IMR-90 (cell line): ENCODE measurements around the gene MYADML2. TPM values are rescaled to one million over a fixed set of nuclear protein-coding genes. Genes with fewer than 3 reads are reported as not detected.

Source experiments
- ATAC-seq: fragments of 200-7000 bp; cut with Tn5 transposase; 2 replicates; pipeline ENCODE4 v1.9.1; 2020; ENCODE audit warnings: low read depth, mild to moderate bottlenecking, moderate library complexity
- BruUV-seq: library from RNA; stranded (reverse); fragments of 400-500 nt; replicated peaks from 2 replicates; lab custom pipeline; 2021; lab: Mats Ljungman, UMichigan
- CTCF ChIA-PET: fragments of 300-600 bp; formaldehyde crosslinking; extraction: SDS; loops from one replicate; lab custom pipeline; 2021; ENCODE audit warnings: antibody characterized with exemption; lab: Yijun Ruan, JAX
- POLR2A ChIA-PET: fragments of 300-600 bp; sonication (Branson Sonifier 250); formaldehyde crosslinking; loops from one replicate; lab custom pipeline; 2022; ENCODE audit warnings: antibody characterized with exemption; ENCODE audit not compliant: unreplicated experiment; lab: Charles Lee
- DNase-seq: peaks from one replicate; pipeline ENCODE4 v3.0.0; 2013
- H2AFZ ChIP-seq: replicated peaks from 2 replicates; pipeline ENCODE3; 2013; ENCODE audit warnings: low read length, mild to moderate bottlenecking; ENCODE audit not compliant: poor library complexity
- H2AK5ac ChIP-seq: 2 replicates; pipeline ENCODE4 v1.6.1; 2013; ENCODE audit warnings: low read depth, low read length, inconsistent platforms
- H2AK9ac ChIP-seq: replicated peaks from 2 replicates; pipeline ENCODE3; 2013; ENCODE audit warnings: mild to moderate bottlenecking, low read depth, low read length, moderate library complexity; ENCODE audit not compliant: poor library complexity
- H2BK120ac ChIP-seq: 2 replicates; pipeline ENCODE4 v1.6.1; 2013; ENCODE audit warnings: low read depth, low read length, inconsistent platforms
- H2BK15ac ChIP-seq: 3 replicates; pipeline ENCODE4 v1.6.1; 2013; ENCODE audit warnings: low read depth, low read length, inconsistent platforms
- H2BK20ac ChIP-seq: 2 replicates; pipeline ENCODE4 v1.6.1; 2013; ENCODE audit warnings: low read depth, mild to moderate bottlenecking, inconsistent platforms, low read length, moderate library complexity
- H2BK5ac ChIP-seq: 2 replicates; pipeline ENCODE4 v1.6.1; 2013; ENCODE audit warnings: mild to moderate bottlenecking, low read depth, low read length, inconsistent platforms; ENCODE audit not compliant: poor library complexity, severe bottlenecking
- H3K14ac ChIP-seq: replicated peaks from 2 replicates; pipeline ENCODE4 v1.6.1; 2013; ENCODE audit warnings: low read depth, low read length, inconsistent platforms
- H3K18ac ChIP-seq: 2 replicates; pipeline ENCODE4 v1.6.1; 2013; ENCODE audit warnings: low read depth, low read length, control low read depth
- H3K23ac ChIP-seq: 2 replicates; pipeline ENCODE4 v1.6.1; 2013; ENCODE audit warnings: low read depth, low read length, inconsistent platforms
- H3K27ac ChIP-seq: 2 replicates; pipeline ENCODE4 v1.5.1; 2013; ENCODE audit warnings: mild to moderate bottlenecking, control low read depth, low read length; ENCODE audit not compliant: insufficient read depth
- H3K27me3 ChIP-seq: 2 replicates; pipeline ENCODE4 v1.6.1; 2013; ENCODE audit warnings: low read length; ENCODE audit not compliant: control insufficient read depth, insufficient read depth
- H3K36me3 ChIP-seq: 2 replicates; pipeline ENCODE4 v1.6.1; 2013; ENCODE audit warnings: low read length, mixed read lengths; ENCODE audit not compliant: control insufficient read depth, insufficient read depth
- H3K4ac ChIP-seq: 2 replicates; pipeline ENCODE4 v1.6.1; 2013; ENCODE audit warnings: low read depth, low read length, inconsistent platforms
- H3K4me1 ChIP-seq: 2 replicates; pipeline ENCODE4 v1.6.1; 2013; ENCODE audit warnings: low read length, mixed read lengths; ENCODE audit not compliant: control insufficient read depth, insufficient read depth
- H3K4me2 ChIP-seq: 2 replicates; pipeline ENCODE4 v1.6.1; 2013; ENCODE audit warnings: low read depth, mild to moderate bottlenecking, control low read depth, low read length, moderate library complexity
- H3K4me3 ChIP-seq: 2 replicates; pipeline ENCODE4 v1.5.1; 2013; ENCODE audit warnings: low read depth, mild to moderate bottlenecking, control low read depth, low read length, moderate library complexity; ENCODE audit not compliant: insufficient read depth
- H3K56ac ChIP-seq: 2 replicates; pipeline ENCODE4 v1.6.1; 2013; ENCODE audit warnings: low read length, inconsistent platforms; ENCODE audit not compliant: insufficient read depth; ENCODE audit errors: extremely low read depth
- H3K79me1 ChIP-seq, 2 experiments: 2 replicates each; pipeline ENCODE4 v1.6.1; 2013; ENCODE audit warnings: low read length in 2 of 2, inconsistent platforms in 1 of 2, low read depth in 1 of 2
- H3K9ac ChIP-seq: 2 replicates; pipeline ENCODE4 v1.6.1; 2013; ENCODE audit warnings: low read depth, low read length, control low read depth
- H3K9me1 ChIP-seq: 2 replicates; pipeline ENCODE4 v1.6.1; 2013; ENCODE audit warnings: low read length, inconsistent platforms; ENCODE audit not compliant: insufficient read depth
- H3K9me3 ChIP-seq: 2 replicates; pipeline ENCODE4 v1.6.1; 2013; ENCODE audit warnings: low read length; ENCODE audit not compliant: control insufficient read depth, insufficient read depth
- H4K20me1 ChIP-seq: 2 replicates; pipeline ENCODE4 v1.6.1; 2013; ENCODE audit warnings: low read length, inconsistent platforms; ENCODE audit not compliant: insufficient read depth
- H4K5ac ChIP-seq: 2 replicates; pipeline ENCODE4 v1.6.1; 2013; ENCODE audit warnings: mild to moderate bottlenecking, low read depth, low read length, control low read depth
- H4K8ac ChIP-seq, 2 experiments: 2 replicates each; pipeline ENCODE4 v1.6.1; 2013; ENCODE audit warnings: low read depth in 2 of 2, low read length in 2 of 2, control low read depth in 1 of 2, inconsistent platforms in 1 of 2
- H4K91ac ChIP-seq: 2 replicates; pipeline ENCODE4 v1.6.1; 2013; ENCODE audit warnings: low read depth, low read length, inconsistent platforms; ENCODE audit not compliant: insufficient read depth
- MAZ ChIP-seq: IDR thresholded peaks from 2 replicates; pipeline ENCODE4 v1.6.1; 2012; ENCODE audit warnings: low read depth, mild to moderate bottlenecking, low read length, improper control_type of control experiment, moderate library complexity, borderline replicate concordance
- WGBS, 2 experiments: methylation state at CpG; one replicate each; pipeline versions ENCODE4 v1.1.5 to v1.1.7; 2013; ENCODE audit warnings: missing lambda C conversion rate in 2 of 2; ENCODE audit not compliant: insufficient read length in 1 of 2; ENCODE audit errors: extremely low coverage in 2 of 2; 5-methylcytosine and 5-hydroxymethylcytosine counted together
- dilution Hi-C: fragments of 300-500 bp; cut with HindIII; formaldehyde crosslinking; loops from one replicate; pipeline ENCODE4 v1.14.3; 2018; ENCODE audit warnings: low sequenced_read_pairs; ENCODE audit not compliant: unreplicated experiment
- in situ Hi-C: fragments of 300-500 bp; cut with MboI; formaldehyde crosslinking; loops from 3 replicates; pipeline ENCODE4 v1.14.3; 2019; ENCODE audit warnings: low sequenced_read_pairs, inconsistent platforms, mixed read lengths
- intact Hi-C: fragments of 100-400 bp; cut with micrococcal nuclease; formaldehyde crosslinking; loops from 2 replicates; pipeline ENCODE4 v1.10.0; 2022
- polyA plus RNA-seq, 3 experiments: library from polyadenylated mRNA; depleted of rRNA; stranded (reverse); fragments of >200 nt; gene quantifications; 2 replicates each; pipeline ENCODE4 v1.2.3, GENCODE V29; 2012; ENCODE audit warnings: low replicate concordance in 1 of 3
- total RNA-seq: library from RNA; depleted of rRNA; stranded (reverse); fragments of >200 nt; gene quantifications from 2 replicates; pipeline ENCODE4 v1.2.3, GENCODE V29; 2012

Gene MYADML2
- total and polyA plus RNA-seq, 2 of the 4 experiments (the other 2 are of a cell fraction) = not detected

DNA sequence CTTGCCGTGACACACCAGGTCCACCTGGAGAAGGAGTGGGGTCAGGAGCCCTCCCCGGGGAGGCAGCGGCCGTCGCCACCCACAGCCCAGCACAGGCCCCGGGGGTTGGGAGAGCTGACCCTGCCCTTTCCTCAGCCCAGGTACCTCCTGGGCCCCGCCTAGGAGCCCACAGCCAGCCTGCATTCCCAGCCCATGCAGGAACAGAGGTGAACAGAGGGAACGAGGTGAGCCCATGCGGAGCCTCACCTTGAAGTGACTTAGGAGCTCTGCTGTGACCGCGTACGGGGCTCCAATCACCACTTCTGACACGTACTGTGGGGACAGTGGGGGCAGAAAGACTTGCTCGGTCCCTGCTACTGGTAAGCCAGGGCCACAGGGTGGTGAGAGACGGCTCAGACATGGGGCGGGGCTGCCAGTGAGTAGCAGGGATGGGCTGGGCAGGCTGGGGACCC is 41.6 kb downstream of the MYADML2 start:
- Histone ChIP-seq H2BK120ac (no peak overlapping the region), H3K4ac (no peak overlapping the region), H3K4me2 (no peak overlapping the region), H3K18ac (no peak overlapping the region), H4K8ac (no peak overlapping the region), H3K9ac (no peak overlapping the region), H2BK20ac (no peak overlapping the region), H3K9me3 (no peaks in the 10 kb centered on the region), H3K27me3 (no peaks in the 10 kb centered on the region), H2AK5ac (no peak overlapping the region), H3K79me1 (peaks cover 0 to 20% of the 10 kb centered on the region in 2 experiments; a peak in 2 of 4 replicates), H3K14ac (no peak overlapping the region), H3K36me3 (peaks cover 14% of the 10 kb centered on the region; the same call in 1 of the 2 replicates), H2AFZ (no peak overlapping the region), H2AK9ac (no peak overlapping the region), H2BK15ac (no peak overlapping the region), H3K23ac (no peak overlapping the region), H3K4me3 (no peak overlapping the region), H4K91ac (no peak overlapping the region), H3K4me1 (peaks cover 6% of the 10 kb centered on the region), H3K9me1 (0 out of 2 replicates have a peak, but pooled peaks cover 7% of the 10 kb centered on the region), H4K5ac (no peak overlapping the region), H3K27ac (no peak overlapping the region), H2BK5ac (no peak overlapping the region), H3K56ac (no peak overlapping the region), H4K20me1 (peaks cover 12% of the 10 kb centered on the region)
- in situ Hi-C loops (no loop called here), intact Hi-C loops (no loop called here), dilution Hi-C loops (no loop called here)
- ChIA-PET CTCF (no interaction called here), POLR2A (no interaction called here)
- no TSS peak for BruUV-seq
- no peak for ATAC-seq
- TF ChIP-seq MAZ = no peak
- DNase-seq = no peak
- 96% methylated on average over 5 of the region's 16 CpGs; no CpG with 5 or more reads in 1 of the 2 experiments for WGBS, 2 experiments
